Esophagus muscularis mucosa (tissue), 4 donors: ENCODE data around the gene ABHD8. TPM values are rescaled to one million over a fixed set of nuclear protein-coding genes. Genes with fewer than 3 reads are reported as not detected.

ENCODE experiments used
- DNase-seq: peaks from one replicate; pipeline ENCODE4 v3.0.0-alpha.2; 2017; ENCODE audit errors: extremely low spot score
- H3K27ac ChIP-seq, 4 donors: fragments of 200-600 bp; sonication (generic); replicated peaks in 1 of 4; 1 replicate in 3 of 4; 2 replicates in 1 of 4; pipeline ENCODE4 v1.5.1; 2016 to 2019; ENCODE audit warnings: mild to moderate bottlenecking in 1 of 4
- H3K27me3 ChIP-seq, 4 donors: fragments of 200-600 bp; sonication (generic); one replicate each; pipeline versions ENCODE4 v1.5.1 to v1.6.0; 2016 to 2019
- H3K36me3 ChIP-seq, 4 donors: fragments of 200-600 bp; sonication (generic); one replicate each; pipeline ENCODE4 v1.5.1; 2016 to 2019
- H3K4me1 ChIP-seq, 4 donors: fragments of 200-600 bp; sonication (generic); one replicate each; pipeline ENCODE4 v1.5.1; 2016 to 2019
- H3K4me3 ChIP-seq, 4 donors: fragments of 200-600 bp; sonication (generic); 1 replicate in 2 of 4; 2 replicates in 2 of 4; pipeline ENCODE4 v1.5.1; 2016 to 2019; ENCODE audit warnings: mild to moderate bottlenecking in 4 of 4, moderate library complexity in 1 of 4
- H3K9me3 ChIP-seq, 4 donors: fragments of 200-600 bp; sonication (generic); 1 replicate in 3 of 4; 2 replicates in 1 of 4; pipeline ENCODE4 v1.5.1; 2016 to 2019
- CTCF ChIP-seq, 3 experiments: fragments of 200-600 bp in 2 of 3; fragments of 450-650 bp in 1 of 3; sonication (generic) in 2 of 3; IDR thresholded peaks; one replicate each; pipeline ENCODE4 v1.5.1; 2017 to 2019; ENCODE audit warnings: antibody characterized with exemption in 3 of 3, mild to moderate bottlenecking in 2 of 3, moderate library complexity in 1 of 3
- EP300 ChIP-seq: sonication (generic); formaldehyde crosslinking; IDR thresholded peaks from one replicate; pipeline ENCODE4 v1.6.1; 2017; ENCODE audit warnings: antibody characterized with exemption
- POLR2A ChIP-seq: fragments of 450-650 bp; IDR thresholded peaks from one replicate; pipeline ENCODE4 v1.6.1; 2017; ENCODE audit warnings: antibody characterized with exemption, moderate library complexity, mild to moderate bottlenecking, low read depth
- POLR2AphosphoS5 ChIP-seq, 2 donors: sonication (generic); formaldehyde crosslinking; IDR thresholded peaks; one replicate each; pipeline ENCODE4 v1.6.1; 2017; ENCODE audit warnings: antibody characterized with exemption in 2 of 2
- WGBS: methylation state at CpG from one replicate; pipeline ENCODE4 v1.1.5; 2018; 5-methylcytosine and 5-hydroxymethylcytosine counted together
- intact Hi-C: fragments of 100-400 bp; cut with DNase I; formaldehyde crosslinking; loops from one replicate; pipeline ENCODE4 v1.15.1; 2023
- total RNA-seq, 4 donors: library from RNA; depleted of rRNA; stranded (reverse); fragments of >200 nt; gene quantifications; one replicate each; pipeline versions ENCODE4 v1.1.0 to v1.2.1, GENCODE V29; 2016

The ABHD8 gene
- total RNA-seq, 4 donors from 2014 or later = 14.7 to 35.4 (median 28.1) TPM

GRCh38 chr19:17244618-17245534, 58.3 kb downstream of the ABHD8 start:
- 3% methylated on average over 14 of the region's 100 CpGs for WGBS
- DNase-seq = no peak
- intact Hi-C loops = no loop called here
- H3K9me3 ChIP-seq = no peaks in the 10 kb centered on the region
- H3K4me3 ChIP-seq = peak overlapping the region; percentile 76 to 97 (median 90)
- peaks cover 0 to 11% (median 8%) of the 10 kb centered on the region in 4 donors for H3K36me3 ChIP-seq
- H3K27ac ChIP-seq = peak overlapping the region; percentile 82 to 90 (median 87)
- TF ChIP-seq POLR2AphosphoS5 (IDR thresholded peaks at IDR 0.05) = no peak
- no peak for TF ChIP-seq CTCF (IDR thresholded peaks at IDR 0.05)
- no peak for TF ChIP-seq EP300
- no peak for TF ChIP-seq POLR2A
- H3K27me3 ChIP-seq = no peaks in the 10 kb centered on the region
- H3K4me1 ChIP-seq = peaks cover 37 to 67% (median 53%) of the 10 kb centered on the region in 4 donors

- DNase-seq = no peak
- peak overlapping the region; percentile 76 to 97 (median 90) for H3K4me3 ChIP-seq
- no peaks in the 10 kb centered on the region for H3K27me3 ChIP-seq
- H3K27ac ChIP-seq = peak overlapping the region; percentile 82 to 90 (median 87)
- TF ChIP-seq CTCF (IDR thresholded peaks at IDR 0.05) (no peak), EP300 (no peak), POLR2AphosphoS5 (IDR thresholded peaks at IDR 0.05) (no peak), POLR2A (no peak)
- WGBS = 28% methylated on average over 11 of the region's 52 CpGs
- H3K36me3 ChIP-seq = peaks cover 0 to 17% (median 12%) of the 10 kb centered on the region in 4 donors
- peaks cover 37 to 71% (median 53%) of the 10 kb centered on the region in 4 donors for H3K4me1 ChIP-seq
- intact Hi-C loops = no loop called here
- H3K9me3 ChIP-seq = no peaks in the 10 kb centered on the region
Measured at GRCh38 chr19:17243830-17244617, 59.2 kb downstream of the ABHD8 start.

GRCh38 chr19:17243211-17243829, 59.9 kb downstream of the ABHD8 start:
- peaks cover 37 to 71% (median 53%) of the 10 kb centered on the region in 4 donors for H3K4me1 ChIP-seq
- peak overlapping the region; percentile 82 to 90 (median 87) for H3K27ac ChIP-seq
- intact Hi-C loops = no loop called here
- no peaks in the 10 kb centered on the region for H3K27me3 ChIP-seq
- peak overlapping the region; percentile 76 to 97 (median 90) for H3K4me3 ChIP-seq
- WGBS = 48% methylated on average over 6 of the region's 8 CpGs
- no peak for DNase-seq
- TF ChIP-seq EP300 (no peak), POLR2A (no peak), CTCF (IDR thresholded peaks at IDR 0.05) (no peak), POLR2AphosphoS5 (IDR thresholded peaks at IDR 0.05) (no peak)
- H3K36me3 ChIP-seq = peaks cover 2 to 24% (median 18%) of the 10 kb centered on the region in 4 donors
- H3K9me3 ChIP-seq = no peaks in the 10 kb centered on the region

- WGBS = no CpG with 5 or more reads among the region's 8 CpGs
Measured at GRCh38 chr19:17242431-17243208, 60.6 kb downstream of the ABHD8 start.

More at GRCh38 chr19:17242431-17243208, 60.6 kb downstream of the ABHD8 start:
- H3K36me3 ChIP-seq = peaks cover 4 to 30% (median 25%) of the 10 kb centered on the region in 4 donors
- peaks cover 37 to 71% (median 51%) of the 10 kb centered on the region in 4 donors for H3K4me1 ChIP-seq
- peak overlapping the region in 3 of 4 donors; percentile 76 to 97 (median 92) for H3K4me3 ChIP-seq
- TF ChIP-seq POLR2AphosphoS5 (IDR thresholded peaks at IDR 0.05) (no peak), EP300 (no peak), POLR2A (no peak), CTCF (IDR thresholded peaks at IDR 0.05) (no peak)
- intact Hi-C loops = no loop called here
- H3K27me3 ChIP-seq = no peaks in the 10 kb centered on the region
- no peaks in the 10 kb centered on the region for H3K9me3 ChIP-seq
- peak overlapping the region; percentile 82 to 90 (median 87) for H3K27ac ChIP-seq
- DNase-seq = no peak
